ENCODE results near the gene MATCAP1. TPM values are rescaled to one million over a fixed set of nuclear protein-coding genes. Genes with fewer than 3 reads are reported as not detected.

The MATCAP1 gene
- total RNA-seq, 3 donors from 2014 or later = 24.8 to 35.1 (median 29.2) TPM

DNA sequence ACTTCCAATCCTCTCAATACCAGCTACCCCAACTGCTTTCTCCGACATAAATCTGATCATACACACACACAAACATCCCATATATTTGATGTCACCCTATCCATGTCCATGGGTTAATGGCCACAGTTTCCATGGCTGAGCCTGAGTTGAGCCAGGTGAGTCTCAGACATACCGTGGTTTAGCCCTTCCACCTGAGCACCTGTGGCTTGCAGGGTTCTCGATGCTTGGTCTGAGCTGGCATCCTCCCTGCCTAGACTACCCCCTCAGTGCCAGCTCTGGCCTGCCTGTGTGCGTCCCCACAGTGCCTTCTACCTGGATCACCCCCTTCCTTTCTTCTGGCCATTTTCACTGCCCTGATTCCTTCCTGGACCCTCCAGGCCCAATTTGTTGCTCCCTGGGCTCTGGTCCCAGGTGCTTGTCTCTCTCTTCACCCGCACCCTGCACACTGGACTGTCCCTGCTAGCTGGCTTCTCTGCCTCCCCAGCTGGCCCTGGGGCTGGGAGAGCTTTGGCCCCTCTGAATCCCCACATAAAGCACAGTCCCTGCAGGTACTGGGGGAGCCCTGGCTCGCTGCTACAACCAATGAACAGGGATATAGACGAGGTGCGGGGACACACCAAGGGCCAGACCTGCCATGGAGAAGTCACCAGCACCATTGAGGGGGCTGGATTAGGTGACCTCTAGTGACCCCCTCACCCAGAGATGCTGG, 22.5 kb upstream of the MATCAP1 start:
- intact Hi-C loops (cut with DNase I, micrococcal nuclease) = no loop called here
- DNase-seq = no peak
- no peak for ATAC-seq
- H3K4me1 ChIP-seq (ENCODE audit: low read depth) = no peaks in the 10 kb centered on the region
- TF ChIP-seq CTCF (IDR thresholded peaks at IDR 0.05) = no peak
- H3K36me3 ChIP-seq (ENCODE audit: low read depth) = peaks cover 14% of the 10 kb centered on the region
- H3K4me3 ChIP-seq = no peak overlapping the region
- H3K9me3 ChIP-seq = no peaks in the 10 kb centered on the region

GRCh38 chr16:67204076-67204475, 20.3 kb upstream of the MATCAP1 start:
- TF ChIP-seq CTCF (IDR thresholded peaks at IDR 0.05) = no peak
- ATAC-seq = no peak

GRCh38 chr16:67202956-67203493, 19.3 kb upstream of the MATCAP1 start:
- H3K4me3 ChIP-seq = no peak overlapping the region
- DNase-seq (no peak), ATAC-seq (no peak)
- peaks cover 14% of the 10 kb centered on the region for H3K36me3 ChIP-seq (ENCODE audit: low read depth)
- H3K9me3 ChIP-seq = no peaks in the 10 kb centered on the region
- TF ChIP-seq CTCF (IDR thresholded peaks at IDR 0.05) = no peak
- H3K4me1 ChIP-seq (ENCODE audit: low read depth) = peaks cover 16% of the 10 kb centered on the region
- intact Hi-C loops (cut with DNase I, micrococcal nuclease) = no loop called here

More at GRCh38 chr16:67204076-67204475, 20.3 kb upstream of the MATCAP1 start:
- no peak overlapping the region for H3K4me3 ChIP-seq
- peaks cover 6% of the 10 kb centered on the region for H3K4me1 ChIP-seq (ENCODE audit: low read depth)
- H3K36me3 ChIP-seq (ENCODE audit: low read depth) = peaks cover 14% of the 10 kb centered on the region
- no peak for DNase-seq
- no peaks in the 10 kb centered on the region for H3K9me3 ChIP-seq
- intact Hi-C loops (cut with DNase I, micrococcal nuclease) = no loop called here

DNA sequence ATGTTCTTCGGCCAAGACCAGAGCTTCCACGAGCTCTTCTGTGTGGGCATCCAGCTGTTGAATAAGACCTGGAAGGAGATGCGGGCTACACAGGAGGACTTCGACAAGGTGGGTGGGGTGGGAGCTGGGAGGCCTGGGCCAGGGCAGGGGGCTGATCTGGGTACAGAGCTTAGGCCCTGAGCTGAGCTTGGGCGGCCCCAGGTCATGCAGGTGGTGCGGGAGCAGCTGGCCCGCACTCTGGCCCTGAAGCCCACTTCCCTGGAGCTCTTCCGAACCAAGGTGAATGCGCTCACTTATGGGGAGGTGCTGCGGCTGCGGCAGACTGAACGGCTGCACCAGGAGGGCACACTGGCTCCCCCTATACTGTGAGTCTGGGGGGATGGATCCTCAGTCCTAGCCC, 18.7 kb upstream of the MATCAP1 start:
- Histone ChIP-seq H3K9me3 (no peaks in the 10 kb centered on the region), H3K36me3 (ENCODE audit: low read depth) (peaks cover 17% of the 10 kb centered on the region), H3K4me1 (ENCODE audit: low read depth) (peaks cover 20% of the 10 kb centered on the region), H3K4me3 (no peak overlapping the region)
- DNase-seq = no peak
- intact Hi-C loops (cut with DNase I, micrococcal nuclease) = no loop called here
- no peak for TF ChIP-seq CTCF (IDR thresholded peaks at IDR 0.05)
- no peak for ATAC-seq

- peaks cover 21% of the 10 kb centered on the region for H3K36me3 ChIP-seq (ENCODE audit: low read depth)
- no peak for ATAC-seq
- intact Hi-C loops (cut with DNase I, micrococcal nuclease) = no loop called here
- TF ChIP-seq CTCF (IDR thresholded peaks at IDR 0.05) = no peak
- peaks cover 20% of the 10 kb centered on the region for H3K4me1 ChIP-seq (ENCODE audit: low read depth)
- H3K4me3 ChIP-seq = no peak overlapping the region
- DNase-seq = no peak
- H3K9me3 ChIP-seq = no peaks in the 10 kb centered on the region
Observed at GRCh38 chr16:67201411-67202345, 17.9 kb upstream of the MATCAP1 start.
